ENCODE results near the gene TMEM45B.

The TMEM45B gene

GRCh38 chr11:129896062-129896461 lies 80.4 kb downstream of the TMEM45B start:
- TF ChIP-seq CTCF (IDR thresholded peaks at IDR 0.05; ENCODE audit: insufficient read depth, low read length, poor library complexity, severe bottlenecking), result no peak
- Histone ChIP-seq H3K36me3 (ENCODE audit: control insufficient read depth, insufficient read depth, low read length) (peaks cover 4% of the 10 kb centered on the region), H3K27me3 (replicated peaks; ENCODE audit: control insufficient read depth, insufficient read depth, low read length) (no peaks in the 10 kb centered on the region), H3K4me3 (replicated peaks; ENCODE audit: low read depth, low read length) (no peak overlapping the region)
- no peak for DNase-seq (ENCODE audit: extremely low read depth, insufficient read length)

GRCh38 chr11:129905402-129905801 lies 89.8 kb downstream of the TMEM45B start:
- no peaks in the 10 kb centered on the region; the same call in 1 of the 2 replicates for H3K36me3 ChIP-seq (ENCODE audit: control insufficient read depth, insufficient read depth, low read length)
- DNase-seq (ENCODE audit: extremely low read depth, insufficient read length), result no peak
- no peak for TF ChIP-seq CTCF (IDR thresholded peaks at IDR 0.05; ENCODE audit: insufficient read depth, low read length, poor library complexity, severe bottlenecking)
- H3K27me3 ChIP-seq (replicated peaks; ENCODE audit: control insufficient read depth, insufficient read depth, low read length), result no peaks in the 10 kb centered on the region
- H3K4me3 ChIP-seq (replicated peaks; ENCODE audit: low read depth, low read length), result no peak overlapping the region

All from GM06990 (cell line).